Lung microvascular endothelial cell (primary cell): Measurements from ENCODE around the gene GGA3. TPM values are rescaled to one million over a fixed set of nuclear protein-coding genes. Genes with fewer than 3 reads are reported as not detected.
A peak's percentile ranks its signal among the peaks of the same experiment; 100 is the strongest.
"Not testable (repeated sequence)": the region's sequence is repeated elsewhere in the genome, so short reads cannot be mapped to it uniquely, and the experiment has no call there.

Experiments
- DNase-seq, 2 donors: peaks; one replicate each; pipeline versions ENCODE4 v3.0.0 to v3.0.0-alpha.2; 2010; ENCODE audit warnings: low read depth in 2 of 2
- total RNA-seq: library from RNA; depleted of rRNA; stranded (reverse); fragments of >200 nt; gene quantifications from 2 replicates; pipeline ENCODE4 v1.2.1, GENCODE V29; 2014

The GGA3 gene
- total RNA-seq, 1 donor from 2014 or later = 10.5 TPM

DNA sequence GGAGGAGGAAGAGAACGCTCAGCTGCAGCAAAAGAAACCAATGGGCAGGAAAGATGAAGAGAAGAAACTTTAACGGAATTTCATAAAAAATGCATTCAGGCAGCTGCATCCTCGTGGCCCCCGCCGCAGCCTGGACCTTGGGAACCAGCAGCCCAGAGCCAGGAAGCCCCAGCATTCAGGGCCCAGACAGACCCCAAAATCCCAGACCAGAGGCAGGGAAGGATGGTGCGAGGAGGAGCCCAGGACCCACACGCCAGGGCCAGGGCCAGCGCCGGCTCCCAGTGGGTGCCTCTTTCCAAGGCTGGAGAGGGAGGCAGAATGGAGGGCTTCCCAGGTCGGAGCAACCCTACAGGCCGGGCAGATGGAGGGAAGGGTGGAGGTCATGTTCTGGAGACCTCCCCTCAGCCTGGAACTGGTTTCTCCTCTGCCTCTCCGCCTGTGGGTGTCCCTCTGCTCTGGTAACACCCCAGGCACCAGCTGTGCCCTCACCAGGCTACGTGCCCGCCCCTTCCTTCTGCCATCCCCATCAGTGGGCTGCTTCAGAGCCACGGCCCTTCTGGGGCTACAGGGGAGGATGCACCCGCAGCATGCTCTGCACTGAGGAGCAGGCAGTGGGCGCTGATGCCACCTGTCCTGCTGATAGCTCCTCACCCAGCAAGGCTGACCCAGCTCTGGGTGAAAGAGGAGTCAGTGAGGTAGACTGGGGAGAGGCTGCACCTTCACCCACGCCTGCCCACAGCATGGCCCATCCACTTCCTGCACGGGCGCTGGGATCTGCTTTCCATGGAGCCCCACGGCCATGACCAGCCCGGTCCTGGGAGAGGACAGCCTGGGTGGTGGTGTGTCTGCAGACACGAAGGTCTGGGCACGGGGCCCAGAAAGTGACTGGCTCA lies 10.8 kb upstream of the GGA3 start:
- no peak for DNase-seq

DNA sequence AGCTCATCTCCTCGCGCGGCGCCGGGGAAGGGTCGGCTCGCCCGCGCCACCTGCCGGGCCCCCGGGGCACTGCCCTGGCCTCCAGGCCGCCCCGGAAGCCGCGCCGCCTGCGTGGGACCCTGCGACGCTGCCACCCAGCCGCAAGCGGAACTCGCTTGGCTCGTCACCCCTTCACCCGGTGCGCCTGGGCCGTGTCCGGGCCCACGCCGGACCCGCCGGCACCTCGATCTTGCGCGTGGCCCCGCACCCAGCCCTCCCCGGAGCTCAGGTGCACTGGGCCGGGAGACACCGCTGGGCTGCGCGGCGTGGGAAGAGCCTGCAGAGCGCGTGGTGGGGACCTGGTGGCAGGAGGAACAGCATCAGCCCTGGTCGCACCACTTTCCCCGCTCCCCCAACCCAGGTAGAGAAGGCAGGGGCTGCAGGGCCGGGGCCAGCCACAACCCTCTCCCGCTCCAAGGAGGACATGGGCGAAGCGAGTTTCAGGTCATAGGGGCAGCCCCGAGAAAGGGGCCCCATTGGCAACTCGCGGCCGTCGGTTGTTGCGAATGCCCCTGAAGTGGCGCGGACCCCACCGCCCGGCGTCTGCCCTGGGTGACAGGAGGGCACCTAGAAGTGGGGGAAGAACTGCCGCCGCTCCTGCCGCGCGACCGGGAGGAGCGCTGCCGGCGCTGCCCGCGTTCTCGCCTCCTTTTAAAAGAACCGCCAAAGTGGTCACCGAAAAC lies 10.0 kb upstream of the GGA3 start:
- DNase-seq = peak in 1 of 2 donors; percentile 74

DNA sequence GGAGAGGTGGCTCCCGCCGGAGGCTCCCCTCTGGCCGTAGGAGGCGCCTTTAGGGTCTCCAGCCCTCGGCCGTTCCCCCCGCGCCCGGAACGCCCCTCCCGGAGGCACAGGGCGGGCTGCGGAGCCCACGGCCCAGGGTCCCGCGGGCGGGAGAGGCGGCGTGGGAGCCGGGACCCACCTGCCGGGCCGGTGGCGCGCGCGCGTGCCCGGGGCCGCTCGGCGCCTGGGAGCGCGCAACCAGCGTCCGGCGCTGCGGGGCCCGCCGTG lies 9.5 kb upstream of the GGA3 start, which contains the start of gene MIF4GD:
Gene MIF4GD, minus strand, starts transcription at position 266 of the 267 bp plus-strand sequence. CDS start 1,036 bp downstream, outside the sequence.
- DNase-seq = peak in 1 of 2 donors; percentile 82

DNA sequence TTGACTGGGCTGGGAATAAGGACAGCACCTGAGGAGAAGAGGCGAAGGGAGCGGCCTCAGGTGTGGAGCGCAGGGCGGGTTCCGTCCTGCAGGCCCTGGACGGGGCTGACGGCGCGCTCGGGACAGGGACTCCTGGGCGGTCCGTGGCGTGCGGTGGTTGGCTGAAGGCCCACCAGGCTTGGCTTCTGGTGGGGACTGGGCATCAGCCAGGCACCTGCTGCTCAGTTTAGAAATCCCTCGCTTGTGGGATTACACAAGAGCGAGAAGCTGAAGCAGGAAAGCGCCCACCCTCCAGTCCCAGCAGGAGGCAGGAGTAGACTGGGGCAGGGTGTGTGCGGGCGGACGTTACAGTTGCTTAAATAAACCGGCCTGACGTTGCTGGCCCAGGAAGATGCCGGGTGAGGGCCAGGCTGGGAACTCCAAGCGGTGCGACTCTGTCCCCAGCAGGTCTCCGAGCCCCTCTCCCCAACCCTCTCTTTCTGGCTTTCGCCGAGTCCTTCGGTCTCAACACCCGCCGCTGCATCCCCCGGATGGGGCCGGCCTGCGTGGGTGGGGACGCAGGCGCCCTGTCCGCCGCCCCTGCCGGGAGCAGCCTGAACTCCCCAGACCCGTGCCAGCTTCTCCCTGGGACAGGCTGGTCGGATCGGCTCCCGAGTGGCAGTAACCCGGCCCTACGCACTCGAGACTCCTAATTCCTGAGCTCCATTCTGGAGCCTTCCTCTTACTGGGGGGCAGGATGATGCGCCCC lies 9.0 kb upstream of the GGA3 start:
- DNase-seq = peak; percentile 69 to 79

DNA sequence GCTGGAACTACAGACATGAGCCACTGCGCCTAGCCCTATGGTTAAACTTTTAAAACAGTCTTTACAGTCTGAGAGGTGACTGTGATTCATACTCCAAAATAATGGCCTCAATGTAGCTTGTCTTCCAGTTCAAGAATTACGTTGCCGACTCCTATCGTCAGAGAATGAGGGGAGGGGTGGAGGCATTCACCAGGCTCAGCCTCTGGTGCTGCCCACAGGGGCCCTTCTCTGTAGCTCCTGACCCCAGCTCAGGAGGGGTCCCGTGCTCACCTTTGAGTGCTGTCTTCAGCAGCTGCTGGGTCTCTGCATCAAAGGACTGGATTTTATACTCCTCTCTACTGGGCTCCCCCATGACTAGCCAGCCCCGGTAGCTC lies 8.4 kb upstream of the GGA3 start:
- no peak for DNase-seq

DNA sequence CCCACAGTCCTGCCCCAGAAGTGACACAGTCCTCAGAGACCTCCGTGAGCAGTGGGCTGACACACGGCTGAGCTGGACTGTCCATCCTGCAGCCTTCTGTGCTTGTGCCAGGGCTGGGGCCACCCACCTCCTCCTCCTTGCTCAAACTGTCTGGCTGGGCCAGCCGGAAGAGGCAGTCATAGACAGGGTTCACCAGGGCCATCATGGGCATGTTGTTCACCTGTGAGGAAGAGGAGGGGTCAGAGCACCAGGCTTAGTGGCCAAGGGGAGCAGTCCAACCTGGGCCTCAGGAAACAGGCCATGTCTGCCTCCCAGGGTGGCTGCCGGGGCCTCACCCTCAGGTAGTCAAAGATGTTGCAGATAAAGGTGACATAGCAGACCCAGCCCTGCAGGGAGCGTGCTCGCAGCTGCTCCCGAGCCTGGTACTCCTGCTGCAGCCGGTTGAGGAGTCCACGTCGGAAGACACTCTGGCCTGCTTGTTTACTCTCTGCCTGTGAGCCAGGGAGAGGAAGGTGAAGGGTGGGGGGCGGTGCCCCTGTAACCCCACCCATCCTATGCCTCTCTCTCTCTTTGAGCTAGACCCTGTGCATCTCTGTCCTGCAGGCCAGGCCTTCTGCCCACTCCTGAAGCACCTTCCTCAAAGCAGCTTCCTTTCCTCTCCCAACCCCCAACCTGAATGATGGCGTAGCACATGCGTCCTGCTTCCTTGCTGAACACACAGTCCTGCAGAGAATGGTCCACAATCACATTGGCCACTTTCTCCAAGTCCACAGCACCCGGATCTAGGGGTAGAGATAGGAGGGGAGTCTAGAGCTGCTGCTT lies 6.2 kb upstream of the GGA3 start:
- no peak for DNase-seq

DNA sequence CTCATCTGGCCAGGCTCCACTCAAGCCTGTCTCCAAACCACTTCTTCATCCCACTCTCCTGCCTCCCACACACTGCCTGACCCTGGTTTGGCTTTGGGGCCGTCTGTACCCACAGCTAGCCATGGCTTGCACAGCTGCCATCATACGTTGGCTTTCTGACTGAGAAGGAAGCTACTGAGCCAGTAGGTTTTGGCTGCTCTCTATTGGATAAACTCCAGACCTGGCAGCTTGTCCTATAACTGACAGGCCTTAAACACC lies 5.7 kb upstream of the GGA3 start:
- DNase-seq = no peak

DNA sequence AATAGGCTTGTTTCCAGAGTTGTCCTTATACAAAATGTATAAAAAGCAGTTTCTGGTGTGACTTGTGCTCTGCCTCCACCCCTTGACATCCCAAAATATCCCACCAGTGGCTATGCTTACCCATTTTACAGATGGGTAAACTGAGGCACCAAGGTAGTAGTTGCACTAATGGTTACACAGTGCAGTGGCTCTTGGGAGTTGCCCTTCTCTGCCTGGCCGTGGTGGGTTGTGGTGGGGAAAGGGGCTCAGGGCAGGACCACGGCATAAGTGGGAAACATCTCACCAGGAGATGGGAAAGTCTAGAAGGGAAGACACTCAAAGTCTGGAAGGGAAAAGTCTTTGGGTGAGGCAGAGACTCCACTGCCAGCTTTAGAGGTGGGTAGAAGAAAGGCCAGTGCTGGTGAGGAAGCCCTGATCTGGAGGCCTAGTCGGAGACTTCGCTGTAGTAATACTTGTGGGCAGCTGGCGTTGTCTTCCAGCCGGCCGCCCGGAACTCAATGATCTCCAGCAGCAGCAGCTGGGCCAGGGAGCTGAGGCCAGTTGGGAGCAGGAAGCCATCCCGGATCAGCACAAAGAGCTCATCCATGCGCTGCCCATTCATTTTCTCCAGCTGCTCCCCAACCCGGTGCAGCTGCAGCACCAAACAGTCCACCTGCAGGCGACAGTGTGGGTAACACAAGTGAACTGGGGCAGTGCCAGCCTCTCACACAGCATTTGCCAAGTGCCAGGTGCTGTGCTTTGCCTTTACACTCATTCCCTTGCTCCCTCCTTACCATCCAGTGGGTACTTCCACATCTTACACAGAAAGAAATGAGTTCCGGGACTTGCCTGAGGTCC lies 5.1 kb upstream of the GGA3 start:
- no peak for DNase-seq

DNA sequence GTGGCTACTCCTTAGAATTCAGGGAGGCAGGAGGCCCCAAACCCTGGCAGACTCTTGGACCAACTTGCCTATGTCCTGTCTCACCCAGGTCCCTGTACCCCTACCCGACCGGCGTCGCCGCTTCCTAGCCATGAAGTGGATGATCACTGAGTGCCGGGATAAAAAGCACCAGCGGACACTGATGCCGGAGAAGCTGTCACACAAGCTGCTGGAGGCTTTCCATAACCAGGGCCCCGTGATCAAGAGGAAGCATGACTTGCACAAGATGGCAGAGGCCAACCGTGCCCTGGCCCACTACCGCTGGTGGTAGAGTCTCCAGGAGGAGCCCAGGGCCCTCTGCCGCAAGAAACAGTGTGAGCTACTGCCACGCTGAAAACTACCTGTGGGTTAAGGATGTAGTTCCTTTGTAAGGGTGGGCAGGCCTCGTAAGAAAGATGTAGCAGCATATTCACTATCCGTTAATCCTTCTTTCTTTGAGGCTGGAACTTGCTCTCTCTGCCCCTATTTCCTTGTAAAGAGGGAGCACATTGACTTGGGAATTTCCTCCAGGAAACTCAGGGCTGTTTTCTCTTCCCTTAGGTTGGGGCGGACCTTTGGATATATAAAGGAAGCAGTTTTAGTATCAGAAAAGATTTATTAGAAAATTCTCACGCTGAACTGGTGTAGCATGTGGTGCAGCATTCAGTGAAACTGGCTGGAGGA lies 4.4 kb upstream of the GGA3 start:
- peak; percentile 15 to 79 for DNase-seq

DNA sequence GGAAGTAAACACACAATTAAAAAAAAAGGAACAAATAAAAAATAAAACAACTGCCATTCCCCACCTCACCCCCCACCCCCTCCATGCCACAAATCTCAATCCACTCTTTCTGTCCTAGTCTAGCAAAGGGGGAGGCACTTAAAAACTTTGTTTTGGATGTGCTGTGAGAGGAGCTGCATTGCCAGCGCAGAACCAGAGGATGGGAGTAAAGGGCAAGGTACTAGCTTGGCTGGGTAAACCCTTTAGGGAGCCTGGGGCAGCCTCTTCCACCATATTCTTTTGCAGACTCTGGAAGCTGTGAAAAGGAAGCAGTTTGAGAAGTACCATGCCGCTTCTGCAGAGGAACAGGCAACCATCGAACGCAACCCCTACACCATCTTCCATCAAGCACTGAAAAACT lies 1.6 kb upstream of the GGA3 start:
- no peak for DNase-seq

DNA sequence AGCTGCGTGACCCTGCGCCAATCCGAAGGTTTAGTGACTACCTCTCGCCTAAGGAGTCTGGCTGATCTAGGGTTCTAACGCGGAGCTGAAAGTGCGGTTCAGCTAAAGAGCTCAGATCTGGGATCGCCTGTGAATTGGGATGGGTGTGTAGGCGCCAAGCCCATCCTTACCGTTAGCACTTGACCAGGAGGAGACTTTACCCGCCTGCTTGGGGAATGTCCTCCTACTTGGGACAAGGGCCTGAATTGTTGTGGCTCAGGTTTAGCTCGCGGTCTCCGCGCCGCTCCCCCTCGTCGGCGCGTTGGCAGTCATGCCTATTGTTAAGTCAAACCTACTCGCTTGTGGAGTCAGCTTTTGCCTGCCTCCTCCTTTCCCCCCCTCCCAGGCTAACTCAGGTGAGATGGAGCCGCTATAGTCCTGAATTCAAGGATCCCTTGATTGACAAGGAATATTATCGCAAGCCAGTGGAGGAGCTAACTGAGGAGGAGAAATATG lies 753 bp upstream of the GGA3 start:
- DNase-seq = peak in 1 of 2 donors; percentile 33

DNA sequence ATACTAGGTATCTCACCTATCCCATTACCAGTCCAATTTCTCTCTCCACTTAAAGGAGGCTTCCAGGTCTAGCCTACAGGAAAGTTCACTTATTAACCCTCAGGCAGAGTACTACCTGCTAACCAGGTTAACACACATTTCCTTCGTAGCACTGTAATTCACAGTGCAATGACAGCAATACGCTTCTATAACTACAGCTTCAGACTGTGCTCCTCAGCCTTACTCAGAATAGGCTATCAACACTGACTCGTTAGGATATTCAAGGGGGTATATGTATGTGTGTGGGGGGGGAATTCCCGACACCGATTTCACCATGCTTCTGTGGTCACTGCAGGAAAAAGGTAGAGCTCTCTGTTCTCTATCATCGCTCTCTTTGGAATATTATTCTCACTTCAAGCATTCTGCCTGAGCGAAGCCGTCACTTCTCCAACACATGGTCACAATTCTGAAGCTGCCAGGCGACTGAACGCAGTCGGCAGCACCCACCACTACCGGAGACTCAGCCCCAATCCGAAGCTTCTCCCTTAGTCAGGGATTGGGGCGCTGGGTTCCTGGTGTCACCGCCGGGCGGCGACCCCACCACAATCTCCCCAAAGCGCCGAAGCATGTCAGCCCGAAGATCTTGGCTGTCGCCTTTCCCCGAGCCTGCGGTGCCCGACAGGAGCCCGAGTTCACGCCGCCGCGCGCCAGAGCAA lies 618 bp downstream of the GGA3 start:
- DNase-seq = peak; percentile 42 to 50

DNA sequence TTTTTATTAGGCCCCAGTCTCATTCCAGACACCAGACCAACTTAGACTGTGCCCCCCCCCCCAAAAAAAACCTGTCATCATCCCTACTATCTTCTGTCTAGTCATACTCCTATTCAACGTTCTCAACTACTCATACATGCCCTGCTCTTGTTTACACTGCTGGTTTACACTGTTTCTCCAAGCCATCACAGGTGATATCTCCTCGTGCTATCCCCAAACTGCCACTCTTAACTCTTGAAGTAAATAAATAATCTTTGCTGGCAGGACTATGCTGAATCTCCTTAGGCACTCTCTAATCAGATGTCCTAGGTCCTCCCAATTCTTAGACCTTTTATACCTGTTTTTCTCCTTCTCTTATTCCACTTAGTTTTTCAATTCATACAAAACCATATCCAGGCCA lies 4.2 kb downstream of the GGA3 start:
- DNase-seq = not testable (repeated sequence)

DNA sequence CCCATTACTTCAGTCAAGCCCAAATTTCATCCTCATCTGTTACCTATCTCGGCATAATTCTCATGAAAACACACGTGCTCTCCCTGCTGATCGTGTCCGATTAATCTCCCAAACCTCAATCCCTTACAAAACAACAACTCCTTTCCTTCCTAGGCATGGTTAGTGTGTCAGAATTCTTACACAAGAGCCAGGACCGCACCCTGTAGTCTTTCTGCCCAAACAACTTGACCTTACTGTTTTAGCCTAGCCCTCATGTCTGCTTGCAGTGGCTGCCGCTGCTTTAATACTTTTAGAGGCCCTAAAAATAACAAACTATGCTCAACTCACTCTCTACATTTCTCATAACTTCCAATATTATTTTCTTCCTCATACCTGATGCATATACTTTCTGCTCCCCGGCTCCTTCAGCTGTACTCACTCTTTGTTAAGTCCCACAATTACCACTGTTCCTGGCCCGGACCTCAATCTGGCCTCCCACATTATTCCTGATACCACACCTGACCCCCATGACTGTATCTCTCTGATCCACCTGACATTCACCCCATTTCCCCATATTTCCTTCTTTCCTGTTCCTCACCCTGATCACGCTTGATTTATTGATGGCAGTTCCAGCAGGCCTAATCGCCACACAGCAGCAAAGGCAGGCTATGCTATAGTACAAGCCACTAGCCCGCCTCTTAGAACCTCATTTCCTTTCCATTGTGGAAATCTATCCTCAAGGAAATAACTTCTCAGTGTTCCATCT lies 5.3 kb downstream of the GGA3 start:
- DNase-seq = not testable (repeated sequence)

DNA sequence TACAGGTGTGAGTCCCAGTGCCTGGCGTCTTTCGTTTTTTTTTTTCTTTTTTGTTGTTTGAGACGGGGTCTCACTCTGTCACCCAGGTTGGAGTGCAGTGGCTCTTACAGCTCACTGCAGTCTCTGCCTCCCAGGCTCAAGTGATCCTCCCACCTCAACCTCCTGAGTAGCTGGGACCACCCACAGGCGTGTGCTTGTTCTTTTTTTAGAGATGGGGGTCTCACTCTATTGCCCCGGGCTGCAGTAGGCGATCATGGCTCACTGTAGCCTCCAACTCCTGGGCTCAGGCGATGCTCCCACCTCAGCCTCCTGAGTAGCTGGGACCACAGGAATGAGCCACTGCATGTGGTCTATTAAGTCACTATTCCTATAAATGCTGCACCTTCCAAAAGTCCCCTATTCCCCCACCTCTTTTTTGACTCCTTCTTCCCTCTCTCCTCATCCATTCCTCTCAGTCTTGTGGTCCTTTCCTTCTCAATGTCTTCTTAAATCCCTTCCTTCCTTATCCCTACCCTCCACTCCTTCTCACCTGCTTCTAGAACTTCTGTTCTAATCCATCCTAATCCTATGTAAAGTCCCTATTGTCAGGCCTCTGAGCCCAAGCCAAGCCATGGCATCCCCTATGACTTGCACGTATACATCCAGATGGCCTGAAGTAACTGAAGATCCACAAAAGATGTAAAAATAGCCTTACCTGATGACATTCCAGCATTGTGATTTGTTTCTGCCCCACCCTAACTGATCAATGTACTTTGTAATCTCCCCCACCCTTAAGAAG lies 9.2 kb downstream of the GGA3 start:
- DNase-seq = no peak

DNA sequence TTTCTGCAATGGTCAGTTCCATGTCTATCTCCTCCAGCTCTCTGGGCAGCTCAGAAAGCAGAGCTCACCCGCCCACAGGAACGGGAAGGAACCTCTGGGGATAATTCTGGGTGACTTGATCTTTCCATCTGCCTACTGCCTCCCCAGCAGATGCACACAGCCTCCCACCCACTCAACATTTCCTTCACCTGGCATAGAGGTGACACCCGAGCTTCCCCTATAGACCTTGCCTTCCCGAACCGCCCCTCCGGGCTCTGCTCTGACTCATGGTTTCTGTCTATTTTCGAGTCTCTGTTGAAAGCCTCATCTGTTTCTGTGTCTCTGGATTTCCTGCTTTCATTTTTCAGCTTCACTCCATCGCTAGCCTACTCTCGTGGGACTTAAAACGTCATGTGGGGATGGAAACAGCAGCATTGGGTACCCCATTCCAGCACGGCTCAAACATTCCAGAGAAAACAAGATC lies 11.4 kb downstream of the GGA3 start:
- peak; percentile 64 to 92 for DNase-seq

DNA sequence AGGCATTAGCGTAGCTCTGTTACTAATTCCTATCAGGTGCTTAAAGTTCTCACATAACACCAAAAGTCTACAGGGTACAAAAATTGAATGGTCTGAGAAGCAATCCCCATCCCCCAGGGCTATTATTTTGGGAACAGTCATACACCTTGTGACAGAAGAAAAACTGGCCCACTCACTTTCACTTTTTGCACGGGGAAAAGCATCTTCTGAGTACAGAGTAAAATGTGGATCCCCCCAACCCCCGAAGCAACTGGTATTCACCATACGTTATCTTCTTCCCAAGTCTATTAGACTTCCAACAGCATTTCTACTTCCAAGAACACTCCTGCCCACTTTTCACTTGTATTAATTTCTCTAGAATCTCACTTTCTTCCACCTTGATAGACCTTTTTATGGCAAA lies 11.8 kb downstream of the GGA3 start:
- no peak for DNase-seq

DNA sequence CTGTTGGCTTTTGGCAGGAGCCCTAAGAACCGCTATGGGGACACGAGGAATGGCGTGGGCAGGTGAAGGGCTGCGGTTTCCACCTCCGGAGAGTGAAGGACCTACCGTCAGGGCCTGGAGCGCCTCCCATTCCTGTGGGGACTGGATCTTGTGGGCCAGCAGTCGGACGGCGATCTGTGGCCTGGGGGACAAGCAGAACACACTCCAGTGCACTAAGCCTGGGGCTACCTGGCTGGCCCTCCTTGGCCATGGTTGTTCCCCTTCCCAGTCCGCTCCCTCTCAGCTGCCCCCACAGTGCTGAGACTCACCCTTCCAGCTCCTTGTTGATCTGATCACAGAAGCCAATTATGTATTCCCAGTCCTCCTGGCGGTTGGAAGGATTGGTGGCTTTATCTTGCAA lies 15.0 kb downstream of the GGA3 start:
- no peak for DNase-seq
